ENCODE data around the gene CAMTA1. TPM values are rescaled to one million over a fixed set of nuclear protein-coding genes. Genes with fewer than 3 reads are reported as not detected.

CAMTA1 gene
- total and polyA plus RNA-seq, 4 donors, result 90.5 to 236 (median 195) TPM

DNA sequence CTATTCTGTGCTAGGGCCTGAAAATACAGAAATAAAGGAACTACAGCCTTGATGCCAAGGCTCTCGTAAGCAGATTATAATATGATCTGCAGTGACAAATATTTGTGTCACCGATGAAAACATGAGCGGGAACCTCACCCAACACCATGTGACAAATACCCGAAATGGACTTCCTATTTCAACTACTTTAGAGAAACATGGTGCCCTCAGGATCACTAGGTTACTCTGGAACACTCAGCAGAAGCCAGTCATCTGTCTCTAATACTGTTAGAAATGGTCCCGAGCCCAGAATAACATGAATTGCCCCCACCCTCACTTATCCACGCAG is 985.4 kb downstream of the CAMTA1 start:
- Histone ChIP-seq H3K9me3 (ENCODE audit: control insufficient read depth, insufficient read depth, low read length) (no peaks in the 10 kb centered on the region), H3K4me3 (ENCODE audit: low read depth, low read length) (peak overlapping the region; percentile 86), H3K27ac (ENCODE audit: low read depth, low read length) (peak overlapping the region; percentile 50), H3K36me3 (ENCODE audit: control insufficient read depth, insufficient read depth, low read length) (peaks cover 4% of the 10 kb centered on the region), H3K27me3 (ENCODE audit: control insufficient read depth, insufficient read depth, low read length) (no peaks in the 10 kb centered on the region), H3K4me1 (ENCODE audit: control insufficient read depth, insufficient read depth, low read length) (peaks cover 10% of the 10 kb centered on the region)
- WGBS (ENCODE audit: insufficient coverage), result 0% methylated on average over 3 of the region's 6 CpGs
- DNase-seq (ENCODE audit: low read depth in 4 of 6, low spot score in 6 of 6), result no peak

DNA sequence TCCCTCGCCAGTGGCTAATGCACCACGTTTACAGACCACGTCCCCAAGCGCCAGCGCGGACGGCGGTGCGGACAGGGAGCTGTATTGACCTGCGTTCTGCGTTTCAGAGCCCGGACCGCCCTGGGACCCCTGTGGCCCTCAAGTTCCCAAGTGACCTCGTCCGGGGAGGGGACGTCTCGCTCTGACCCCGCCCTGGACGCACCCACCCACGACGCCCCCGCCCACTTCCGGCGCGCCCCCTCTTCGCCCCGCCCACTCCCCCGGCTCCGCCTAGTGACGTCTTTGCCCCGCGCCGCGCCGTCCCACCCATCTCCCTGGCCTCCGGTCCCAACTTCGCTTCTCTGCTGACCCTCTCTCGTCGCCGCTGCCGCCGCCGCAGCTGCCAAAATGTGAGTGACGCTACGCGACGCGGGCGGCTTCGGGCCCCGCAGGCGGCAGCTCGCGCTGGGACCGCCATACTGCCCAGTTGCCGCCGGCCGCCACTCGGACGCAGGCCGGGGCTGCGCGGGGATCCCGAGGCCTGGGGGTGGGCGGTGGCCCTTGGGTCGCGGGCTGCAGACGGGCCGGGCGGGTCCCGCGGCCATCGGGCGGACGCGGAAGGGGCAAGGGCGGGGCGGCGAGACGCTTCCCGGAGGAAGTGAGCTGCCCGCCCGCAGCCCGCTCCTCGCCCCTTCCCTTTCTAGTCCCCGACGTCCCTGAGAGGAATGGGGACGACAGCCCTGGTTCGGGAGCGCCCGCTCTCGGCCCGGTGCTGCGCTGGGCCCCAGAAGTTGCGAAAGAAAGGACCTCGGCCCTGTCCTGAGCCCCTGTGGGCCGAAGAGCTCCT is 986.0 kb downstream of the CAMTA1 start, which contains the start of gene VAMP3:
TSS of gene VAMP3 (plus strand) at position 300 of the 826 bp plus-strand sequence. CDS start at position 388, 88 bp downstream.
- peaks cover 4% of the 10 kb centered on the region for H3K36me3 ChIP-seq (ENCODE audit: control insufficient read depth, insufficient read depth, low read length)
- peak within 1 kb of the TSS; percentile 69 for H3K27ac ChIP-seq (ENCODE audit: low read depth, low read length)
- H3K4me1 ChIP-seq (ENCODE audit: control insufficient read depth, insufficient read depth, low read length), result peaks cover 10% of the 10 kb centered on the region
- peak in 3 of 6 donors; percentile 76 to 93 (median 93) for DNase-seq (ENCODE audit: low read depth in 4 of 6, low spot score in 6 of 6)
- WGBS (ENCODE audit: insufficient coverage), result under 1% methylated on average over 95 of the region's 97 CpGs
- no peaks in the 10 kb centered on the region for H3K9me3 ChIP-seq (ENCODE audit: control insufficient read depth, insufficient read depth, low read length)
- H3K4me3 ChIP-seq (ENCODE audit: low read depth, low read length), result peak within 1 kb of the TSS; percentile 86
- H3K27me3 ChIP-seq (ENCODE audit: control insufficient read depth, insufficient read depth, low read length), result no peaks in the 10 kb centered on the region

DNA sequence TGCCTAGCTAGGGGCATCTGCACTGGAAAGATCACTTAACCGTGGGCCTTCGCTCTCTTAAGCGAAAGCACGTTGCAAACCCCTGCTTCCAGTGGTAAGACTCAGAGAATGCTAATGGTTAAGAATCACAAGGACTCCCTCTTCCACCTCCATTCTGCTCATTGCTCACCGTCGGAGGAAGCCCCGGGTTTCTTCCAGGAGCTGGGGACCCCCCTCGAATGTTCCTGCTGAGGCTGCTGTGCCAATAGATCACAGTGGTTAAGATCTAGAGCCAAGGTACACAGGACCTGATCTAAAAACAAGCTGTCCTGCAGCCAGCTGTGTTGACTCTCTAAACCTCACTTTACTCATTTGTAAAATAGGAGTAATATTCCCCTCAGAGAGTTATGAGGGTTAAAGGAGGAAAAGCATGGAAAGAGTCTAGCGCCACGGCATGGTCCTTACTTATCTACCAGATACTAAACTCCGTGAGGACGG is 986.6 kb downstream of the CAMTA1 start:
- H3K9me3 ChIP-seq (ENCODE audit: control insufficient read depth, insufficient read depth, low read length), result no peaks in the 10 kb centered on the region
- no peaks in the 10 kb centered on the region for H3K27me3 ChIP-seq (ENCODE audit: control insufficient read depth, insufficient read depth, low read length)
- WGBS (ENCODE audit: insufficient coverage), result 3% methylated on average over 6 of the region's 12 CpGs
- H3K36me3 ChIP-seq (ENCODE audit: control insufficient read depth, insufficient read depth, low read length), result peaks cover 4% of the 10 kb centered on the region
- H3K27ac ChIP-seq (ENCODE audit: low read depth, low read length), result peak overlapping the region; percentile 69
- H3K4me1 ChIP-seq (ENCODE audit: control insufficient read depth, insufficient read depth, low read length), result peaks cover 10% of the 10 kb centered on the region
- DNase-seq (ENCODE audit: low read depth in 4 of 6, low spot score in 6 of 6), result no peak
- peak overlapping the region; percentile 86 for H3K4me3 ChIP-seq (ENCODE audit: low read depth, low read length)

DNA sequence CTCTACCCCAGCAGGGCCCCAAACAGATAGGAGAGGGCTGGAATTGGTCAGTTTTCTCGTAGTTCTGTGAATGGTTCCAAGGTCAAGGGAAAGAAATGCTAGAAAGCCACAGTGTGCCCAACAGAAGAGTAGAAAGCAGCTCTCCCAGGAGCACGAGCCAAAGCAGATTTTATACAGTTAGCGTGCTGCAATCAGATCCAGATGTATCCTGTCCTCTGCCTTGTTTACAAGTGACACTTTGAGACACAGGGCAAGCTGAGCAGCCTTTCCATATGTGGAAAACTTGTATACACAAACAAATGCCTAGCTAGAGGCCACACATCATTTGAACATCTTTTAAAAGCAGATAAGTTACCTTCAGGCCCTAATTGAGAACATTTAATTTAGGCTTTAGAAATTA is 992.3 kb downstream of the CAMTA1 start:
- Histone ChIP-seq H3K4me1 (ENCODE audit: control insufficient read depth, insufficient read depth, low read length) (peaks cover 2% of the 10 kb centered on the region), H3K27me3 (ENCODE audit: control insufficient read depth, insufficient read depth, low read length) (no peaks in the 10 kb centered on the region), H3K36me3 (ENCODE audit: control insufficient read depth, insufficient read depth, low read length) (peaks cover 14% of the 10 kb centered on the region), H3K4me3 (ENCODE audit: low read depth, low read length) (no peak overlapping the region), H3K9me3 (ENCODE audit: control insufficient read depth, insufficient read depth, low read length) (no peaks in the 10 kb centered on the region), H3K27ac (ENCODE audit: low read depth, low read length) (no peak overlapping the region)
- DNase-seq (ENCODE audit: low read depth in 4 of 6, low spot score in 6 of 6), result no peak
- 92% methylated on average over 3 of the region's 3 CpGs for WGBS (ENCODE audit: insufficient coverage)

DNA sequence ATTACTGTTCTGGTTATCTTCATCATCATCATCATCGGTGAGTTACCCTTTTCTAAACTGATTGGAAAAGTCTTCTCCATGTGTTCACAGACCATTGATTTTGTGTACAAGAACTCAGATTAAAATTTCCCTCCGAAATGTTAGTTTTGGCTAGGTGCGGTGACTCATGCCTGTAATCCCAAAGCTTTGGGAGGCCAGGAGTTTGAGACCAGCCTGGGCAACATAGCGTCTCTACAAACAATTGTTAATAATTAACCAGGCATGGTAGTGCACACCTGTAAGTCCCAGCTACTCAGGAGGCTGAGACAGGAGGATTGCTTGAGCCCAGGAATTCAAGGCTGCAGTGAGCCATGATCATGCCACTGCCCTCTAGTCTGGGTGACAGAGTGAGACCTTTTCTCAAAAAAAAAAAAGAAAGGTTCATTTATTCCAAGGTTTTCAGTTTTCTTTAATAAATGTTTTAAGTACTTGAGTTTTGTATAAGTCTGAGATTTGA is 992.9 kb downstream of the CAMTA1 start:
- no peak overlapping the region for H3K4me3 ChIP-seq (ENCODE audit: low read depth, low read length)
- H3K4me1 ChIP-seq (ENCODE audit: control insufficient read depth, insufficient read depth, low read length), result peaks cover 5% of the 10 kb centered on the region
- no peak for DNase-seq (ENCODE audit: low read depth in 4 of 6, low spot score in 6 of 6)
- H3K36me3 ChIP-seq (ENCODE audit: control insufficient read depth, insufficient read depth, low read length), result peaks cover 12% of the 10 kb centered on the region
- no peak overlapping the region for H3K27ac ChIP-seq (ENCODE audit: low read depth, low read length)
- no peaks in the 10 kb centered on the region for H3K9me3 ChIP-seq (ENCODE audit: control insufficient read depth, insufficient read depth, low read length)
- no peaks in the 10 kb centered on the region for H3K27me3 ChIP-seq (ENCODE audit: control insufficient read depth, insufficient read depth, low read length)
- 95% methylated on average over 4 of the region's 4 CpGs for WGBS (ENCODE audit: insufficient coverage)

DNA sequence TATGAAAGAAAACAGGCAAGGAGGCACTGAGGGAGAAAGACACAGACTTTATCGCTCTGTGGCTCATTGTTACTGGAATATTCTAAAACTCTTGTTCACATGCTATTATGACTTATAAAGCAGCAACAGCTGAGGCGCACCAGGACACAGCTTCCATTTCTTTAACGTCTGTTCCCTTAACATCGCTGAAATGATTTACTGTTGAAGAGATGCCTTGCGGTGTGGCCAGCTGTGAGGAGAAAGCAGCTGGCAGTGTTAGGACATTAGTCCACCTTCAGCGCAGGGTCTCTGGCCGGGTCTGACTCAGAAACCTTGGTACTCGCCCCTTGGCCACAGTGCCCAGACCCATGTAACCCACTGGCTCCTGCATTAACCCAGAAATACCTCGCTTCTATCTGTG is 995.7 kb downstream of the CAMTA1 start:
- Histone ChIP-seq H3K27ac (ENCODE audit: low read depth, low read length) (no peak overlapping the region), H3K36me3 (ENCODE audit: control insufficient read depth, insufficient read depth, low read length) (peaks cover 12% of the 10 kb centered on the region), H3K27me3 (ENCODE audit: control insufficient read depth, insufficient read depth, low read length) (no peaks in the 10 kb centered on the region), H3K9me3 (ENCODE audit: control insufficient read depth, insufficient read depth, low read length) (no peaks in the 10 kb centered on the region), H3K4me1 (ENCODE audit: control insufficient read depth, insufficient read depth, low read length) (peaks cover 14% of the 10 kb centered on the region), H3K4me3 (ENCODE audit: low read depth, low read length) (no peak overlapping the region)
- no peak for DNase-seq (ENCODE audit: low read depth in 4 of 6, low spot score in 6 of 6)
- WGBS (ENCODE audit: insufficient coverage), result 91% methylated on average over 8 of the region's 9 CpGs

DNA sequence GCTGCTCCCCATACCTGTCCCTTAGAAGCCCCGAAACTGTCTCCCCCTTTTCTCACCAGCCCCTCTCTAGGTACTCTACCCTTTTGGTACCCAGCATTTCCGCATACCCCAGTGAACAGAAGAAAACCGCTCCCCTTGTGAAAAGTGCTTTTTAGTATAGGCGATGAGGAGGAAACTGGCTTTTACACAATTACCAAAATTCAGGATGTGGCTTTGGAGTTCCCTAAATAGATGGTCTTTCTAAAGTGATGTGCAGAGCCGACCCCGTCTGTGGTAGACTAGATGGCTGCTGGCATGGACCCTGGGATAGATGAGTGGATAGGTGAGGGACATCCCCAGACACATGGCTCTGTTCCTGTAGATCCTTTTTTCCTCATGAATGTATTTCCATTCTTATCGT is 996.2 kb downstream of the CAMTA1 start:
- WGBS (ENCODE audit: insufficient coverage), result 86% methylated on average over 1 of the region's 7 CpGs
- H3K27ac ChIP-seq (ENCODE audit: low read depth, low read length), result no peak overlapping the region
- peaks cover 12% of the 10 kb centered on the region for H3K36me3 ChIP-seq (ENCODE audit: control insufficient read depth, insufficient read depth, low read length)

DNA sequence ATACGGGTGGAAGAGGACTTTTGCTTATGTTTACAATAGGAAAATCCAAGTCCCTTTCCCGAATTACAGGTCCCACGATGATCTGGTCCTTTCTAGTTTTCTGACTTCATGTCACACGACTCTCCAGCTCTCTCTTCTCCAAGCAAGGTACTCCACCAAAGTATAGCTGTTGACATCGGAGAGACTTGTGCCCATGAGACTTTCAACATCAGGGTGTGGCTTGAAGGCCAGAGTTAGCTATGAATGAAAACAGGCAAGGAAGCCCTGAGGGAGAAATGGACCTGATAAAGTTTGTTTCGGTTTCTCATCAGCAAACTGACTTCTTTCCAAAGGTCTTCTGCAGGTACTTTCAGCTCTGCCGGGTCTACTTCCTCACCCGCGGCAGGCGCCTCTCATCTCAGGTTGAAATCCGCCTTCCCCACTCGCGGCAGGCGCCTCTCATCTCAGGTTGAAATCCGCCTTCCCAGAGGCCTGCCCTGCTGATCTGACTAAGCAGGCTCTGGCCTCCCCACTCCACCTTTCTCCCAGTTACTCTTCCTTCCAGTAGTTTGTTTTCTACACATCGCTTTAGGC is 996.8 kb downstream of the CAMTA1 start:
- peaks cover 14% of the 10 kb centered on the region for H3K4me1 ChIP-seq (ENCODE audit: control insufficient read depth, insufficient read depth, low read length)
- H3K36me3 ChIP-seq (ENCODE audit: control insufficient read depth, insufficient read depth, low read length), result peaks cover 12% of the 10 kb centered on the region
- no peaks in the 10 kb centered on the region for H3K27me3 ChIP-seq (ENCODE audit: control insufficient read depth, insufficient read depth, low read length)
- 90% methylated on average over 14 of the region's 16 CpGs for WGBS (ENCODE audit: insufficient coverage)
- no peak for DNase-seq (ENCODE audit: low read depth in 4 of 6, low spot score in 6 of 6)
- H3K4me3 ChIP-seq (ENCODE audit: low read depth, low read length), result no peak overlapping the region
- H3K27ac ChIP-seq (ENCODE audit: low read depth, low read length), result no peak overlapping the region
- no peaks in the 10 kb centered on the region for H3K9me3 ChIP-seq (ENCODE audit: control insufficient read depth, insufficient read depth, low read length)

More for the DNA sequence above, 996.2 kb downstream of the CAMTA1 start:
- H3K4me1 ChIP-seq (ENCODE audit: control insufficient read depth, insufficient read depth, low read length), result peaks cover 14% of the 10 kb centered on the region
- H3K27me3 ChIP-seq (ENCODE audit: control insufficient read depth, insufficient read depth, low read length), result no peaks in the 10 kb centered on the region
- no peak overlapping the region for H3K4me3 ChIP-seq (ENCODE audit: low read depth, low read length)
- no peaks in the 10 kb centered on the region for H3K9me3 ChIP-seq (ENCODE audit: control insufficient read depth, insufficient read depth, low read length)
- DNase-seq (ENCODE audit: low read depth in 4 of 6, low spot score in 6 of 6), result no peak

DNA sequence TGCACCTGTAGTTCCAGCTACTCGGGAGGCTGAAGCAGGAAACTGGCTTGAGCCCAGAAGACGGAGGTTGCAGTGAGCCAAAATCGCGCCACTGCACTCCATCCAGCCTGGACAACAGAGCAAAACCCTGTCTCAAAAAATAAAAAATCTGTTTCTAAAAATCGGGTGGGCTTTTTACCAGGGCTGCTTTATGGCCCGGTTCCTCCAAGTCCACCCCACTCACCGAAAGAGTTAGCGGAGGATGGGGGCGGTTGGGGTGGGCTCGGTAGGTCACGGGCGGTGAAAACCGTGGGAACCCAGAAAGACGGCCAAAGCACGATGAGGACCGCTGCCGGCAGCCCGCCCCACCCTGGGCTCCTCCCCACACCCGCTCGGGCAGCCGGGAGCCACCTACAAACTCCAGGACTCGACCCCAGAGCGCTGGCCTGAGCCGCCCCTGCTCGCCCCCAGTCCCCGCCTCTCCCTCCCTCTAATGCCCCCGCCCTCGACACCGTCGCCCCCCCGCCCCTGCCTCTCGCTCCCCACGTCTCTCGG is 998.0 kb downstream of the CAMTA1 start:
- Histone ChIP-seq H3K9me3 (ENCODE audit: control insufficient read depth, insufficient read depth, low read length) (no peaks in the 10 kb centered on the region), H3K4me1 (ENCODE audit: control insufficient read depth, insufficient read depth, low read length) (peaks cover 14% of the 10 kb centered on the region), H3K36me3 (ENCODE audit: control insufficient read depth, insufficient read depth, low read length) (peaks cover 5% of the 10 kb centered on the region), H3K27me3 (ENCODE audit: control insufficient read depth, insufficient read depth, low read length) (no peaks in the 10 kb centered on the region), H3K4me3 (ENCODE audit: low read depth, low read length) (peak overlapping the region; percentile 51), H3K27ac (ENCODE audit: low read depth, low read length) (peak overlapping the region; percentile 38)
- DNase-seq (ENCODE audit: low read depth in 4 of 6, low spot score in 6 of 6), result peak in 1 of 6 donors; percentile 62
- WGBS (ENCODE audit: insufficient coverage), result 3% methylated on average over 11 of the region's 34 CpGs
